Peyer's patch (tissue), 4 donors: ENCODE results near the gene DMBX1. TPM values are rescaled to one million over a fixed set of nuclear protein-coding genes. Genes with fewer than 3 reads are reported as not detected.

Experiments used
- DNase-seq, 3 donors: peaks; one replicate each; pipeline ENCODE4 v3.0.0-alpha.2; 2017 to 2019
- H3K27ac ChIP-seq, 4 donors: fragments of 200-600 bp; sonication (generic); one replicate each; pipeline ENCODE4 v1.5.1; 2016 to 2019
- H3K27me3 ChIP-seq, 2 donors: fragments of 200-600 bp; sonication (generic); one replicate each; pipeline ENCODE4 v1.5.1; 2019
- H3K36me3 ChIP-seq, 3 donors: fragments of 200-600 bp; sonication (generic); one replicate each; pipeline ENCODE4 v1.5.1; 2016 to 2019
- H3K4me1 ChIP-seq, 4 donors: fragments of 200-600 bp; sonication (generic); one replicate each; pipeline ENCODE4 v1.5.1; 2016 to 2019
- H3K4me3 ChIP-seq, 4 donors: fragments of 200-600 bp; sonication (generic); 1 replicate in 3 of 4; 2 replicates in 1 of 4; pipeline ENCODE4 v1.5.1; 2016 to 2019; ENCODE audit warnings: mild to moderate bottlenecking in 1 of 4
- H3K9me3 ChIP-seq, 4 donors: fragments of 200-600 bp; sonication (generic); one replicate each; pipeline ENCODE4 v1.5.1; 2016 to 2019; ENCODE audit warnings: mild to moderate bottlenecking in 1 of 4
- CTCF ChIP-seq, 6 experiments: fragments of 450-650 bp in 4 of 6; fragments of 200-600 bp in 2 of 6; sonication (generic) in 1 of 6; IDR thresholded peaks; one replicate each; pipeline ENCODE4 v1.5.1; 2017 to 2019; ENCODE audit warnings: antibody characterized with exemption in 6 of 6, mild to moderate bottlenecking in 3 of 6, moderate library complexity in 1 of 6
- POLR2A ChIP-seq, 2 donors: fragments of 450-650 bp; IDR thresholded peaks; one replicate each; pipeline ENCODE4 v1.5.1; 2017; ENCODE audit warnings: antibody characterized with exemption in 2 of 2, mild to moderate bottlenecking in 2 of 2, moderate library complexity in 2 of 2
- total RNA-seq, 4 donors: library from RNA; depleted of rRNA; stranded (reverse); fragments of >200 nt; gene quantifications; one replicate each; pipeline ENCODE4 v1.1.0, GENCODE V29; 2016

The DMBX1 gene
- total RNA-seq, 4 donors from 2014 or later, result not detected

- no peaks in the 10 kb centered on the region for H3K9me3 ChIP-seq
- no peak overlapping the region for H3K4me3 ChIP-seq
- H3K27ac ChIP-seq, result no peak overlapping the region
- H3K36me3 ChIP-seq, result no peaks in the 10 kb centered on the region
- TF ChIP-seq CTCF (IDR thresholded peaks at IDR 0.05), result no peak
- no peak for TF ChIP-seq POLR2A (IDR thresholded peaks at IDR 0.05)
- DNase-seq, result no peak
- no peaks in the 10 kb centered on the region for H3K4me1 ChIP-seq
- no peaks in the 10 kb centered on the region for H3K27me3 ChIP-seq
Observed at GRCh38 chr1:46456411-46456963, 33.1 kb upstream of the DMBX1 start.

GRCh38 chr1:46457178-46457577 lies 32.5 kb upstream of the DMBX1 start:
- no peak overlapping the region for H3K27ac ChIP-seq
- no peak for DNase-seq
- no peak overlapping the region for H3K4me3 ChIP-seq
- no peak for TF ChIP-seq CTCF (IDR thresholded peaks at IDR 0.05)
- no peak for TF ChIP-seq POLR2A (IDR thresholded peaks at IDR 0.05)
- no peaks in the 10 kb centered on the region for H3K4me1 ChIP-seq
- no peaks in the 10 kb centered on the region for H3K9me3 ChIP-seq
- no peaks in the 10 kb centered on the region for H3K27me3 ChIP-seq
- no peaks in the 10 kb centered on the region for H3K36me3 ChIP-seq

GRCh38 chr1:46458190-46458589 lies 31.4 kb upstream of the DMBX1 start:
- Histone ChIP-seq H3K4me3 (no peak overlapping the region), H3K36me3 (no peaks in the 10 kb centered on the region), H3K27ac (no peak overlapping the region), H3K27me3 (no peaks in the 10 kb centered on the region), H3K9me3 (no peaks in the 10 kb centered on the region), H3K4me1 (no peaks in the 10 kb centered on the region)
- no peak for TF ChIP-seq CTCF (IDR thresholded peaks at IDR 0.05)
- no peak for TF ChIP-seq POLR2A (IDR thresholded peaks at IDR 0.05)
- DNase-seq, result no peak

GRCh38 chr1:46458846-46459245 lies 30.8 kb upstream of the DMBX1 start:
- DNase-seq, result no peak
- Histone ChIP-seq H3K4me3 (no peak overlapping the region), H3K27ac (no peak overlapping the region), H3K4me1 (no peaks in the 10 kb centered on the region), H3K9me3 (no peaks in the 10 kb centered on the region), H3K27me3 (no peaks in the 10 kb centered on the region), H3K36me3 (no peaks in the 10 kb centered on the region)
- TF ChIP-seq CTCF (IDR thresholded peaks at IDR 0.05), result no peak
- no peak for TF ChIP-seq POLR2A (IDR thresholded peaks at IDR 0.05)

- no peaks in the 10 kb centered on the region for H3K36me3 ChIP-seq
- H3K4me1 ChIP-seq, result no peaks in the 10 kb centered on the region
- H3K4me3 ChIP-seq, result no peak overlapping the region
- H3K27me3 ChIP-seq, result no peaks in the 10 kb centered on the region
- DNase-seq, result no peak
- H3K9me3 ChIP-seq, result no peaks in the 10 kb centered on the region
- TF ChIP-seq CTCF (IDR thresholded peaks at IDR 0.05) (no peak), POLR2A (IDR thresholded peaks at IDR 0.05) (no peak)
- no peak overlapping the region for H3K27ac ChIP-seq
Observed at GRCh38 chr1:46459315-46459714, 30.3 kb upstream of the DMBX1 start.
